AG09319 (cell line): Measurements from ENCODE around the gene TEPSIN.

Experiments
- DNase-seq: peaks from one replicate; pipeline ENCODE4 v3.0.0-alpha.2; 2010; ENCODE audit warnings: low read depth; ENCODE audit errors: extremely low read depth
- CTCF ChIP-seq: IDR thresholded peaks from 2 replicates; pipeline ENCODE4 v1.5.1; 2011; ENCODE audit warnings: low read depth, mild to moderate bottlenecking, inconsistent platforms, low read length, moderate library complexity

TEPSIN gene

GRCh38 chr17:81259058-81259605 is 20.3 kb upstream of the TEPSIN start:
- no peak for DNase-seq
- no peak for TF ChIP-seq CTCF

GRCh38 chr17:81258292-81258691 is 19.4 kb upstream of the TEPSIN start:
- no peak for TF ChIP-seq CTCF
- DNase-seq: no peak

- TF ChIP-seq CTCF: no peak
- DNase-seq: no peak
Measured at GRCh38 chr17:81257533-81257932, 18.7 kb upstream of the TEPSIN start.

- DNase-seq: no peak
- no peak for TF ChIP-seq CTCF
Measured at GRCh38 chr17:81256616-81257015, 17.8 kb upstream of the TEPSIN start.

GRCh38 chr17:81254955-81255717 is 16.3 kb upstream of the TEPSIN start:
- DNase-seq: peak; percentile 43
- TF ChIP-seq CTCF: peak; percentile 71

GRCh38 chr17:81253358-81254131 is 14.7 kb upstream of the TEPSIN start:
- DNase-seq: no peak

More at GRCh38 chr17:81253358-81254131, 14.7 kb upstream of the TEPSIN start:
- peak; percentile 65 for TF ChIP-seq CTCF
